Mesenchymal stem cell (in vitro differentiated cells and primary cell): ENCODE measurements around the gene RAD51B.
A peak's percentile ranks its signal among the peaks of the same experiment; 100 is the strongest.

Source experiments
- DNase-seq: peaks from one replicate; pipeline ENCODE4 v3.0.0-alpha.2; 2013
- H2AFZ ChIP-seq: one replicate; pipeline ENCODE4 v1.6.1; 2013; ENCODE audit warnings: low read depth, mild to moderate bottlenecking, control low read depth, inconsistent platforms, low read length, moderate library complexity
- H2AK5ac ChIP-seq: 2 replicates; pipeline ENCODE4 v1.6.1; 2013; ENCODE audit warnings: low read length, moderate library complexity, mild to moderate bottlenecking, inconsistent platforms; ENCODE audit not compliant: severe bottlenecking
- H2BK120ac ChIP-seq: one replicate; pipeline ENCODE4 v1.6.1; 2013; ENCODE audit warnings: low read depth, mild to moderate bottlenecking, inconsistent platforms, low read length, moderate library complexity
- H2BK12ac ChIP-seq, 2 experiments: one replicate each; pipeline ENCODE4 v1.6.1; 2013; ENCODE audit warnings: inconsistent platforms in 2 of 2, low read length in 2 of 2, mild to moderate bottlenecking in 2 of 2, moderate library complexity in 2 of 2, control low read depth in 1 of 2
- H2BK15ac ChIP-seq: one replicate; pipeline ENCODE4 v1.6.1; 2013; ENCODE audit warnings: mild to moderate bottlenecking, low read depth, inconsistent platforms; ENCODE audit not compliant: poor library complexity, severe bottlenecking
- H2BK5ac ChIP-seq: 2 replicates; pipeline ENCODE4 v1.6.1; 2013; ENCODE audit warnings: low read depth, mild to moderate bottlenecking, low read length, control low read depth, inconsistent platforms; ENCODE audit not compliant: poor library complexity, severe bottlenecking
- H3K14ac ChIP-seq, 2 experiments: one replicate each; pipeline ENCODE4 v1.6.1; 2013; ENCODE audit warnings: inconsistent platforms in 2 of 2, low read length in 2 of 2, control low read depth in 1 of 2, mild to moderate bottlenecking in 1 of 2, moderate library complexity in 1 of 2
- H3K18ac ChIP-seq, 2 experiments: one replicate each; pipeline ENCODE4 v1.6.1; 2013; ENCODE audit warnings: inconsistent platforms in 2 of 2, low read length in 2 of 2, control low read depth in 1 of 2, low read depth in 1 of 2, mild to moderate bottlenecking in 1 of 2
- H3K23ac ChIP-seq, 2 experiments: one replicate each; pipeline ENCODE4 v1.6.1; 2013; ENCODE audit warnings: inconsistent platforms in 2 of 2, low read length in 2 of 2, mild to moderate bottlenecking in 2 of 2, moderate library complexity in 2 of 2, control low read depth in 1 of 2
- H3K27ac ChIP-seq: 2 replicates; pipeline ENCODE4 v1.5.1; 2013; ENCODE audit warnings: mild to moderate bottlenecking, moderate library complexity, low read length, control low read depth, inconsistent platforms; ENCODE audit not compliant: poor library complexity, severe bottlenecking
- H3K27me3 ChIP-seq, 2 experiments: 2 replicates each; pipeline versions ENCODE4 v1.6.1 to v1.7.0; 2013; ENCODE audit warnings: low read length in 2 of 2, mild to moderate bottlenecking in 2 of 2, moderate library complexity in 2 of 2, control low read depth in 1 of 2, inconsistent platforms in 1 of 2; ENCODE audit not compliant: control insufficient read depth in 1 of 2, insufficient read depth in 1 of 2
- H3K36me3 ChIP-seq, 2 experiments: 2 replicates each; pipeline versions ENCODE4 v1.6.1 to v1.7.0; 2013; ENCODE audit warnings: low read length in 2 of 2, control low read depth in 1 of 2, inconsistent platforms in 1 of 2, low read depth in 1 of 2, mild to moderate bottlenecking in 1 of 2; ENCODE audit not compliant: insufficient read depth in 2 of 2, control insufficient read depth in 1 of 2
- H3K4ac ChIP-seq, 2 experiments: one replicate each; pipeline ENCODE4 v1.6.1; 2013; ENCODE audit warnings: inconsistent platforms in 2 of 2, low read length in 2 of 2, mild to moderate bottlenecking in 2 of 2, moderate library complexity in 2 of 2, control low read depth in 1 of 2, low read depth in 1 of 2
- H3K4me1 ChIP-seq: 2 replicates; pipeline ENCODE4 v1.6.1; 2013; ENCODE audit warnings: low read depth, low read length, control low read depth; ENCODE audit not compliant: control insufficient read depth, insufficient read depth
- H3K4me2 ChIP-seq: 2 replicates; pipeline ENCODE4 v1.6.1; 2013; ENCODE audit warnings: low read length, mild to moderate bottlenecking, inconsistent platforms; ENCODE audit not compliant: poor library complexity, severe bottlenecking
- H3K4me3 ChIP-seq, 2 experiments: 2 replicates each; pipeline versions ENCODE4 v1.5.1 to v1.7.0; 2013; ENCODE audit warnings: low read length in 2 of 2, mild to moderate bottlenecking in 2 of 2, control low read depth in 1 of 2, low read depth in 1 of 2; ENCODE audit not compliant: insufficient read depth in 1 of 2
- H3K79me1 ChIP-seq: replicated peaks from 2 replicates; pipeline ENCODE4 v1.6.1; 2013; ENCODE audit warnings: mild to moderate bottlenecking, control low read depth, low read length, inconsistent platforms; ENCODE audit not compliant: poor library complexity, severe bottlenecking
- H3K9ac ChIP-seq: 2 replicates; pipeline ENCODE4 v1.7.0; 2013; ENCODE audit warnings: mild to moderate bottlenecking, low read length, moderate library complexity
- H3K9me3 ChIP-seq: 2 replicates; pipeline ENCODE4 v1.7.0; 2013; ENCODE audit warnings: mild to moderate bottlenecking, low read length; ENCODE audit not compliant: control insufficient read depth
- H4K8ac ChIP-seq: one replicate; pipeline ENCODE4 v1.6.1; 2013; ENCODE audit warnings: inconsistent platforms, mild to moderate bottlenecking, low read length, moderate library complexity
- H4K91ac ChIP-seq: one replicate; pipeline ENCODE4 v1.6.1; 2013; ENCODE audit warnings: mild to moderate bottlenecking, low read length, inconsistent platforms
- WGBS: methylation state at CpG from one replicate; pipeline ENCODE4 v1.1.7; 2013; ENCODE audit warnings: mixed read lengths; 5-methylcytosine and 5-hydroxymethylcytosine counted together

RAD51B gene

DNA sequence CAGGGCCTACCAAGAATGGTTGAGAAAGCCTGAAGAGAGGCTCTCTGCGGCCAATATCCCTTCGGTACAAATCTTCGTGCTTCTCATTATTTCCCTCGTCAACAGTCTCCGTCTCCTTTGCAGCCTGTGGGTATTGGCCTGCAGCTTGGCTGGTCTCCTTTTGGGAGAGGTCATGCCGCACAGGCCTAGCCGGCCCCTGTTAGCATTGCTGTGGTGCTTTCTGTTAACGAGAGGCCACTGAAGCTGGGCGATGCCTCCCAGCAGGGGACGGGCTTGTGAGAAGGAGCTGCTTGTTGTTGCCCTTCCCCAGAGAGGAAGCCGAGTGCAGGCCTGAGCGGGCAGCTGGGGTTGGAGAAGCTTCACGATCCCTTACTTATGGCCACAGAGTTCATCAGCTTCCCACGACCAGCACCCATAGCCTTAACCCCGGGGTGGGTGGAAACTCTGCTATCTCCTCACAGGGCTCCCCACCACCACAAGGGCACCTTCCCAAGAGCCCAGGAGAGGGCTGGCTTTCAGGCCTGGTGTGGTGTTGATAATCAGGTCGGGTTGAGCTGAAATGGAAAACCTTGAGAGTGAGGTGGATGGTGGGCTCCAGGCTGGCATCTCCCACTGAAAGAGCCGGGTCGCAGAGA lies 744.7 kb downstream of the RAD51B start:
- no peaks in the 10 kb centered on the region for H3K27me3 ChIP-seq
- peak overlapping the region; percentile 42 to 83 for H3K4ac ChIP-seq
- no peaks in the 10 kb centered on the region for H3K79me1 ChIP-seq
- peak overlapping the region; percentile 7 to 97 for H2BK12ac ChIP-seq
- H2AFZ ChIP-seq, result no peak overlapping the region
- peak overlapping the region; percentile 61 for H3K9ac ChIP-seq
- peak overlapping the region in 1 of 2 experiments; percentile 20 for H3K14ac ChIP-seq
- DNase-seq, result no peak
- H3K23ac ChIP-seq, result no peak overlapping the region
- no peak overlapping the region for H2AK5ac ChIP-seq
- H3K4me2 ChIP-seq, result no peak overlapping the region
- H3K18ac ChIP-seq, result peak overlapping the region; percentile 34 to 93
- H4K91ac ChIP-seq, result peak overlapping the region; percentile 16
- no peaks in the 10 kb centered on the region for H3K36me3 ChIP-seq
- H4K8ac ChIP-seq, result peak overlapping the region; percentile 52
- H3K9me3 ChIP-seq, result no peaks in the 10 kb centered on the region
- H3K27ac ChIP-seq, result no peak overlapping the region
- H3K4me1 ChIP-seq, result peaks cover 7% of the 10 kb centered on the region
- H2BK15ac ChIP-seq, result peak overlapping the region; percentile 84
- 89% methylated on average over 16 of the region's 18 CpGs for WGBS
- H2BK5ac ChIP-seq, result no peak overlapping the region
- H3K4me3 ChIP-seq, result no peak overlapping the region
- H2BK120ac ChIP-seq, result peak overlapping the region; percentile 84

- Histone ChIP-seq H3K23ac (no peak overlapping the region), H3K79me1 (no peaks in the 10 kb centered on the region), H4K8ac (peak overlapping the region; percentile 66), H2BK120ac (no peak overlapping the region), H3K27ac (no peak overlapping the region), H3K18ac (peak overlapping the region; percentile 6 to 93), H4K91ac (peak overlapping the region; percentile 27), H2BK12ac (peak overlapping the region; percentile 7 to 97), H3K4me2 (no peak overlapping the region), H3K9me3 (no peaks in the 10 kb centered on the region), H2BK5ac (no peak overlapping the region), H2AK5ac (no peak overlapping the region), H2BK15ac (peak overlapping the region; percentile 56), H3K9ac (no peak overlapping the region), H2AFZ (no peak overlapping the region), H3K4me3 (no peak overlapping the region), H3K14ac (peak overlapping the region in 1 of 2 experiments; percentile 20), H3K36me3 (no peaks in the 10 kb centered on the region), H3K27me3 (no peaks in the 10 kb centered on the region), H3K4me1 (peaks cover 9% of the 10 kb centered on the region), H3K4ac (peak overlapping the region; percentile 75 to 83)
- 78% methylated on average over 8 of the region's 8 CpGs for WGBS
- peak; percentile 40 for DNase-seq
Observed at GRCh38 chr14:68564826-68565759, 745.5 kb downstream of the RAD51B start.

DNA sequence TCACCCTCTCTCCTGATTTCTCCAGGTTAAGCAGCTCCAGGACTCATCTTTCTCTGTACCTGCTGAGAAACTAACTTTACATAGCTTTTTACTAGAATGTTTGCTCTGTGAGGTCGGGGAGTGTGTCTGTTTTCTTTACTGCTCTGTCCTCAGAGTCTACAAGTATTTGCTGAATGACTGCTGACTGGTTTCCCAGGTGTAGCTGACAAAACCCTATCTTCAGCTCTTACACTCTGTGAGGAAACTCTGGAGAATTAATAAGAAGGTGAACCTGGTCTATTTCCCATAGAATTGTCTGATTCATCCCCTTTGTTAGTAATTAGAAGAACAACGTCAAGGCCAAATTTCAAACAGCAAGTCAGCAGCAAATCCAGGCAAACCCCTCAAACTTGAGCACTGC lies 746.5 kb downstream of the RAD51B start:
- 82% methylated on average over 2 of the region's 2 CpGs for WGBS
- Histone ChIP-seq H3K9ac (no peak overlapping the region), H3K27ac (no peak overlapping the region), H3K4ac (peak overlapping the region in 1 of 2 experiments; percentile 3), H3K23ac (no peak overlapping the region), H2BK5ac (no peak overlapping the region), H4K91ac (no peak overlapping the region), H4K8ac (no peak overlapping the region), H2AFZ (no peak overlapping the region), H3K14ac (no peak overlapping the region), H3K4me2 (no peak overlapping the region), H3K36me3 (no peaks in the 10 kb centered on the region), H3K18ac (peak overlapping the region; percentile 13 to 46), H2BK12ac (peak overlapping the region; percentile 59 to 67), H3K4me3 (no peak overlapping the region), H2BK15ac (no peak overlapping the region), H3K4me1 (peaks cover 9% of the 10 kb centered on the region), H2BK120ac (peak overlapping the region; percentile 30), H3K79me1 (no peaks in the 10 kb centered on the region), H2AK5ac (no peak overlapping the region), H3K9me3 (peaks cover 4% of the 10 kb centered on the region), H3K27me3 (no peaks in the 10 kb centered on the region)
- DNase-seq, result no peak
